Neural cell (in vitro differentiated cells): ENCODE results near the gene EVX1. TPM values are rescaled to one million over a fixed set of nuclear protein-coding genes. Genes with fewer than 3 reads are reported as not detected.

Source experiments
- H2AFZ ChIP-seq: fragments of 200-600, 300-800 bp; sonication (generic), shearing (Covaris generic); 2 replicates; pipeline ENCODE4 v1.6.0; 2014; ENCODE audit warnings: low read depth, mild to moderate bottlenecking, antibody characterized with exemption, low read length, moderate library complexity
- H3F3A ChIP-seq: fragments of 200-600 bp; shearing (Covaris generic); 2 replicates; pipeline ENCODE4 v1.6.1; 2016; ENCODE audit warnings: mild to moderate bottlenecking, moderate library complexity, mixed read lengths, antibody characterized with exemption, low read length; ENCODE audit not compliant: insufficient read depth, poor library complexity, severe bottlenecking
- H3K27ac ChIP-seq: fragments of 200-600, 300-800 bp; sonication (generic), shearing (Covaris generic); 2 replicates; pipeline ENCODE4 v1.5.1; 2014; ENCODE audit warnings: mild to moderate bottlenecking, low read length, moderate library complexity
- H3K27me3 ChIP-seq: fragments of 300-800, 200-600 bp; sonication (generic), shearing (Covaris generic); 2 replicates; pipeline ENCODE4 v1.6.0; 2014; ENCODE audit warnings: mild to moderate bottlenecking, low read depth, low read length, moderate library complexity; ENCODE audit not compliant: insufficient read depth
- H3K36me3 ChIP-seq: fragments of 300-800, 200-600 bp; sonication (generic), shearing (Covaris generic); 2 replicates; pipeline ENCODE4 v1.5.1; 2014; ENCODE audit warnings: mild to moderate bottlenecking, antibody characterized with exemption, low read length, moderate library complexity; ENCODE audit not compliant: insufficient read depth
- H3K4me2 ChIP-seq: fragments of 300-800, 200-600 bp; sonication (generic), shearing (Covaris generic); 2 replicates; pipeline ENCODE4 v1.6.0; 2014; ENCODE audit warnings: mild to moderate bottlenecking, low read length
- H3K4me3 ChIP-seq: fragments of 300-800, 200-600 bp; sonication (generic), shearing (Covaris generic); 2 replicates; pipeline ENCODE4 v1.5.1; 2014; ENCODE audit warnings: mild to moderate bottlenecking, low read length, moderate library complexity
- H3K79me2 ChIP-seq: fragments of 200-600 bp; shearing (Covaris generic); replicated peaks from 2 replicates; pipeline ENCODE4 v1.6.0; 2014; ENCODE audit warnings: mild to moderate bottlenecking, low read length, moderate library complexity; ENCODE audit not compliant: insufficient read depth
- H3K9ac ChIP-seq: fragments of 300-800, 200-600 bp; sonication (generic), shearing (Covaris generic); 2 replicates; pipeline ENCODE4 v1.6.1; 2016; ENCODE audit warnings: mild to moderate bottlenecking, low read length, mixed read lengths
- H3K9me2 ChIP-seq: fragments of 200-600 bp; shearing (Covaris generic); 2 replicates; pipeline ENCODE4 v1.6.1; 2016; ENCODE audit warnings: mild to moderate bottlenecking, low read length, mixed read lengths; ENCODE audit not compliant: insufficient read depth
- H3K9me3 ChIP-seq: fragments of 200-600, 300-800 bp; sonication (generic), shearing (Covaris generic); 2 replicates; pipeline ENCODE4 v1.6.1; 2016; ENCODE audit warnings: mild to moderate bottlenecking, mixed run types, low read length, moderate library complexity, mixed read lengths
- H4K20me1 ChIP-seq: fragments of 200-600 bp; shearing (Covaris generic); 2 replicates; pipeline ENCODE4 v1.6.1; 2016; ENCODE audit warnings: mild to moderate bottlenecking, mixed run types; ENCODE audit not compliant: insufficient read depth
- CTCF ChIP-seq: fragments of 450-650 bp; IDR thresholded peaks from 2 replicates; pipeline ENCODE4 v1.5.1; 2014; ENCODE audit warnings: antibody characterized with exemption, mild to moderate bottlenecking, moderate library complexity; ENCODE audit not compliant: poor library complexity, severe bottlenecking
- EP300 ChIP-seq: fragments of 450-650 bp; conservative IDR thresholded peaks from 2 replicates; pipeline ENCODE4 v1.6.1; 2014; ENCODE audit warnings: antibody characterized with exemption, mild to moderate bottlenecking, moderate library complexity; ENCODE audit not compliant: poor library complexity, severe bottlenecking
- EZH2 ChIP-seq: fragments of 200-600, 300-800 bp; shearing (Covaris generic), sonication (generic); IDR thresholded peaks from 2 replicates; pipeline ENCODE4 v1.6.1; 2014; ENCODE audit warnings: antibody characterized with exemption, low read length, borderline replicate concordance, mild to moderate bottlenecking; ENCODE audit not compliant: insufficient read depth, poor library complexity, severe bottlenecking
- MXI1 ChIP-seq: fragments of 450-650 bp; conservative IDR thresholded peaks from 2 replicates; pipeline ENCODE4 v1.6.1; 2014; ENCODE audit warnings: antibody characterized with exemption, mild to moderate bottlenecking; ENCODE audit not compliant: poor library complexity, severe bottlenecking
- POLR2AphosphoS5 ChIP-seq: IDR thresholded peaks from 2 replicates; pipeline ENCODE4 v1.6.1; 2012
- RAD21 ChIP-seq: fragments of 450-650 bp; conservative IDR thresholded peaks from 2 replicates; pipeline ENCODE4 v1.6.1; 2014; ENCODE audit warnings: antibody characterized with exemption, mild to moderate bottlenecking, moderate library complexity
- SMC3 ChIP-seq: fragments of 450-650 bp; conservative IDR thresholded peaks from 2 replicates; pipeline ENCODE4 v1.6.1; 2014; ENCODE audit warnings: antibody characterized with exemption, mild to moderate bottlenecking, moderate library complexity; ENCODE audit not compliant: poor library complexity
- TAF1 ChIP-seq: IDR thresholded peaks from 2 replicates; pipeline ENCODE4 v1.6.1; 2012; ENCODE audit warnings: low read depth
- polyA plus RNA-seq: library from polyadenylated mRNA; depleted of rRNA; stranded (reverse); fragments of >200 nt; gene quantifications from 2 replicates; pipeline ENCODE4 v1.2.3, GENCODE V29; 2014
- TF ChIP-seq, protein P1 (sequence below): IDR thresholded peaks from 2 replicates; pipeline ENCODE4 v1.6.1; 2012; ENCODE audit warnings: borderline replicate concordance

The EVX1 gene
- polyA plus RNA-seq, 1 donor from 2014 or later = not detected

DNA sequence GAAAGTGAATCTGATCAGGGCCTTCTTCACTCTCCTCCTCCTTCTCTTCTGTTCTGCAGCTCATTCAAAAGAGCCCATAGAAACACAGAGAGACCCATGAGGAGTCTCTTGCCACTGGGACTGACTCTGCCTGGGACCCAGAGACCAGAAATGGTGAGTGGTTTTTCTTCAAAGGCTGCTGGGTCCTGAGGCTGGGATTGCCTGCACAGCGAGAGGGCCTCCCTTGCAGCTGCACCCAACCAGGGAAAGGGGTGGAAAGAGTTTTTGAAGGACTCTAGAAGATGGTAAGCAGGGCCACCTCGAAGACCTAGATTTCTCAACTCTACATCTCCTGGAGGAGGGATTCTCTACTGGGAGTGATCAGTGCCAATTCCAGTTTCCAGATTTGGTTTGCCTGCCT, 27.2 kb upstream of the EVX1 start:
- H3F3A ChIP-seq = no peaks in the 10 kb centered on the region
- H3K9me2 ChIP-seq = no peaks in the 10 kb centered on the region
- H3K79me2 ChIP-seq = no peaks in the 10 kb centered on the region
- TF ChIP-seq EP300 (no peak), POLR2AphosphoS5 (no peak), EZH2 (no peak), SMC3 (no peak), CTCF (no peak), RAD21 (no peak), TAF1 (no peak), MXI1 (no peak)
- TF ChIP-seq, protein P1, sequence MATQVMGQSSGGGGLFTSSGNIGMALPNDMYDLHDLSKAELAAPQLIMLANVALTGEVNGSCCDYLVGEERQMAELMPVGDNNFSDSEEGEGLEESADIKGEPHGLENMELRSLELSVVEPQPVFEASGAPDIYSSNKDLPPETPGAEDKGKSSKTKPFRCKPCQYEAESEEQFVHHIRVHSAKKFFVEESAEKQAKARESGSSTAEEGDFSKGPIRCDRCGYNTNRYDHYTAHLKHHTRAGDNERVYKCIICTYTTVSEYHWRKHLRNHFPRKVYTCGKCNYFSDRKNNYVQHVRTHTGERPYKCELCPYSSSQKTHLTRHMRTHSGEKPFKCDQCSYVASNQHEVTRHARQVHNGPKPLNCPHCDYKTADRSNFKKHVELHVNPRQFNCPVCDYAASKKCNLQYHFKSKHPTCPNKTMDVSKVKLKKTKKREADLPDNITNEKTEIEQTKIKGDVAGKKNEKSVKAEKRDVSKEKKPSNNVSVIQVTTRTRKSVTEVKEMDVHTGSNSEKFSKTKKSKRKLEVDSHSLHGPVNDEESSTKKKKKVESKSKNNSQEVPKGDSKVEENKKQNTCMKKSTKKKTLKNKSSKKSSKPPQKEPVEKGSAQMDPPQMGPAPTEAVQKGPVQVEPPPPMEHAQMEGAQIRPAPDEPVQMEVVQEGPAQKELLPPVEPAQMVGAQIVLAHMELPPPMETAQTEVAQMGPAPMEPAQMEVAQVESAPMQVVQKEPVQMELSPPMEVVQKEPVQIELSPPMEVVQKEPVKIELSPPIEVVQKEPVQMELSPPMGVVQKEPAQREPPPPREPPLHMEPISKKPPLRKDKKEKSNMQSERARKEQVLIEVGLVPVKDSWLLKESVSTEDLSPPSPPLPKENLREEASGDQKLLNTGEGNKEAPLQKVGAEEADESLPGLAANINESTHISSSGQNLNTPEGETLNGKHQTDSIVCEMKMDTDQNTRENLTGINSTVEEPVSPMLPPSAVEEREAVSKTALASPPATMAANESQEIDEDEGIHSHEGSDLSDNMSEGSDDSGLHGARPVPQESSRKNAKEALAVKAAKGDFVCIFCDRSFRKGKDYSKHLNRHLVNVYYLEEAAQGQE = no peak
- H3K4me2 ChIP-seq = no peak overlapping the region
- no peak overlapping the region for H3K27ac ChIP-seq
- no peak overlapping the region for H2AFZ ChIP-seq
- no peaks in the 10 kb centered on the region for H3K9me3 ChIP-seq
- H4K20me1 ChIP-seq = no peaks in the 10 kb centered on the region
- H3K9ac ChIP-seq = no peak overlapping the region
- H3K27me3 ChIP-seq = peaks cover 98% of the 10 kb centered on the region
- H3K36me3 ChIP-seq = no peaks in the 10 kb centered on the region
- no peak overlapping the region for H3K4me3 ChIP-seq

GRCh38 chr7:27217951-27218350, 24.7 kb upstream of the EVX1 start:
- H3K9me2 ChIP-seq = no peaks in the 10 kb centered on the region
- no peak overlapping the region for H3K9ac ChIP-seq
- no peaks in the 10 kb centered on the region for H4K20me1 ChIP-seq
- H3F3A ChIP-seq = no peaks in the 10 kb centered on the region
- H2AFZ ChIP-seq = no peak overlapping the region
- H3K79me2 ChIP-seq = no peaks in the 10 kb centered on the region
- no peaks in the 10 kb centered on the region for H3K36me3 ChIP-seq
- no peak overlapping the region for H3K27ac ChIP-seq
- H3K27me3 ChIP-seq = peaks cover 98% of the 10 kb centered on the region
- H3K4me3 ChIP-seq = no peak overlapping the region
- H3K4me2 ChIP-seq = no peak overlapping the region
- TF ChIP-seq SMC3 = no peak
- TF ChIP-seq, protein P1 = no peak
- no peaks in the 10 kb centered on the region for H3K9me3 ChIP-seq
